ENCODE measurements around the gene TLX2.

Gene TLX2

GRCh38 chr2:74548900-74549826 is 34.9 kb downstream of the TLX2 start (continued):
- TF ChIP-seq OVOL3 (tag by site-specific recombination; IDR thresholded peaks at IDR 0.05) (no peak), ZNF2 (tag by site-specific recombination; IDR thresholded peaks at IDR 0.05) (0 out of 2 replicates have a peak, but pooled peaks have one; percentile 29), KLF10 (tag by site-specific recombination; IDR thresholded peaks at IDR 0.05) (peak; percentile 86), ZSCAN30 (tag by site-specific recombination; IDR thresholded peaks at IDR 0.05) (peak; percentile 74), ZNF658 (tag by site-specific recombination; IDR thresholded peaks at IDR 0.05) (no peak), ZNF18 (tag by site-specific recombination; IDR thresholded peaks at IDR 0.05) (no peak), ZNF529 (tag by site-specific recombination; IDR thresholded peaks at IDR 0.05; ENCODE audit: insufficient replicate concordance) (no peak), SP3 (tag by site-specific recombination; IDR thresholded peaks at IDR 0.05) (peak; percentile 14; the same call in 1 of the 2 replicates), ZNF292 (tag by site-specific recombination; IDR thresholded peaks at IDR 0.05; ENCODE audit: borderline replicate concordance, low read depth) (no peak), ZNF660 (tag by site-specific recombination; IDR thresholded peaks at IDR 0.05) (0 out of 2 replicates have a peak, but pooled peaks have one; percentile 53), KLF8 (tag by site-specific recombination; IDR thresholded peaks at IDR 0.05) (peak; percentile 34; the same call in 1 of the 2 replicates), ZNF24 (tag by site-specific recombination; IDR thresholded peaks at IDR 0.05) (0 out of 2 replicates have a peak, but pooled peaks have one; percentile 25), ZNF335 (tag by site-specific recombination; conservative IDR thresholded peaks at IDR 0.05) (peak; percentile 52), ZNF394 (tag by site-specific recombination; IDR thresholded peaks at IDR 0.05; ENCODE audit: borderline replicate concordance) (peak; percentile 82), SP2 (tag by site-specific recombination; IDR thresholded peaks at IDR 0.05) (peak; percentile 43)

- H3K27ac ChIP-seq (ENCODE audit: extremely low read depth, low read depth, low read length): no peak overlapping the region
- CTCF ChIA-PET: no interaction called here
- no peaks in the 10 kb centered on the region; the same call in 1 of the 2 replicates for H3K4me1 ChIP-seq (ENCODE audit: control insufficient read depth, insufficient read depth, low read length)
- POLR2A ChIA-PET: no interaction called here
- no peaks in the 10 kb centered on the region for H3K9me3 ChIP-seq (ENCODE audit: control insufficient read depth, insufficient read depth, low read depth, low read length)
- no peak overlapping the region for H3K4me3 ChIP-seq (ENCODE audit: low read depth, low read length)
- peak; percentile 39; the same call in 1 of the 2 replicates for TF ChIP-seq ZNF398 (tag by site-specific recombination; IDR thresholded peaks at IDR 0.05)
- TF ChIP-seq ZFP41 (tag by site-specific recombination; IDR thresholded peaks at IDR 0.05; ENCODE audit: borderline replicate concordance): no peak
- H3K36me3 ChIP-seq (ENCODE audit: control insufficient read depth in 2 of 2, insufficient read depth in 1 of 2, low read length in 2 of 2): peaks cover 0 to 4% of the 10 kb centered on the region in 2 experiments; a peak in 1 of 3 replicates
These were observed 36.0 kb downstream of the TLX2 start for GRCh38 chr2:74550231-74550630.

GRCh38 chr2:74551530-74551929 is 37.3 kb downstream of the TLX2 start:
- CTCF ChIA-PET: interaction anchor here (0.6 kb wide), 2 partner anchors 216 to 290 kb away, joined by 3 to 4 read pairs; no protein-coding TSS in a partner anchor
- TF ChIP-seq ZNF354C (tag by site-specific recombination; IDR thresholded peaks at IDR 0.05; ENCODE audit: borderline replicate concordance, low read depth): no peak
- TF ChIP-seq TRIM28 (IDR thresholded peaks at IDR 0.05; ENCODE audit: borderline replicate concordance, low read length): no peak
- no peak for TF ChIP-seq ZNF394 (tag by site-specific recombination; IDR thresholded peaks at IDR 0.05; ENCODE audit: borderline replicate concordance)
- TF ChIP-seq REPIN1 (tag by site-specific recombination; IDR thresholded peaks at IDR 0.05; ENCODE audit: low read depth): no peak
- peak; percentile 85 for TF ChIP-seq SCRT2 (tag by site-specific recombination; IDR thresholded peaks at IDR 0.05)
- TF ChIP-seq SCRT1 (tag by site-specific recombination; IDR thresholded peaks at IDR 0.05; ENCODE audit: borderline replicate concordance): peak; percentile 51; the same call in 1 of the 2 replicates
- no peak for TF ChIP-seq ZBTB7A (tag by site-specific recombination; IDR thresholded peaks at IDR 0.05; ENCODE audit: low read depth)
- H3K4me1 ChIP-seq (ENCODE audit: control insufficient read depth, insufficient read depth, low read length): no peaks in the 10 kb centered on the region; the same call in 1 of the 2 replicates
- no peak overlapping the region for H3K27ac ChIP-seq (ENCODE audit: extremely low read depth, low read depth, low read length)
- H3K4me3 ChIP-seq (ENCODE audit: low read depth, low read length): no peak overlapping the region
- no peaks in the 10 kb centered on the region for H3K9me3 ChIP-seq (ENCODE audit: control insufficient read depth, insufficient read depth, low read depth, low read length)
- peaks cover 0 to 6% of the 10 kb centered on the region in 2 experiments; a peak in 1 of 3 replicates for H3K36me3 ChIP-seq (ENCODE audit: control insufficient read depth in 2 of 2, insufficient read depth in 1 of 2, low read length in 2 of 2)
- POLR2A ChIA-PET: no interaction called here

All from HEK293 (cell line).